LHCN-M2 (cell line): Measurements from ENCODE around the gene TMEM196. TPM values are rescaled to one million over a fixed set of nuclear protein-coding genes. Genes with fewer than 3 reads are reported as not detected.

Experiments
- DNase-seq: peaks from one replicate; pipeline ENCODE4 v3.0.0-alpha.2; 2012; ENCODE audit warnings: low read depth
- polyA plus RNA-seq: library from polyadenylated mRNA; unstranded; fragments of >200 nt; gene quantifications from one replicate; pipeline ENCODE4 v1.2.1, GENCODE V29; 2012; ENCODE audit warnings: missing spikeins
- total RNA-seq: library from RNA; depleted of rRNA; stranded (reverse); fragments of >200 nt; gene quantifications from 2 replicates; pipeline ENCODE4 v1.2.3, GENCODE V29; 2014; rRNA removed

TMEM196 gene
- total RNA-seq = not detected in 2 replicates
- not detected for polyA plus RNA-seq

- DNase-seq = peak; percentile 53
Observed at GRCh38 chr7:19772841-19773760, at the start of gene TMEM196. Gene TMEM196, minus strand, starts transcription at chr7:19773617. Its CDS starts 921 bp downstream, at chr7:19772696.

- no peak for DNase-seq
Observed at GRCh38 chr7:19816128-19816527, 42.7 kb upstream of the TMEM196 start.

- no peak for DNase-seq
Observed at GRCh38 chr7:19815546-19815945, 42.1 kb upstream of the TMEM196 start.

GRCh38 chr7:19814776-19815175 is 41.4 kb upstream of the TMEM196 start:
- DNase-seq = no peak

GRCh38 chr7:19811386-19811785 is 38.0 kb upstream of the TMEM196 start:
- no peak for DNase-seq

- DNase-seq = no peak
Observed at GRCh38 chr7:19798986-19799385, 25.6 kb upstream of the TMEM196 start.

- DNase-seq = no peak
Observed at GRCh38 chr7:19783541-19783940, 10.1 kb upstream of the TMEM196 start.

GRCh38 chr7:19776981-19777380 is 3.6 kb upstream of the TMEM196 start:
- DNase-seq = no peak

GRCh38 chr7:19775578-19775977 is 2.2 kb upstream of the TMEM196 start:
- DNase-seq = no peak

- no peak for DNase-seq
Observed at GRCh38 chr7:19772306-19772705, 1.1 kb downstream of the TMEM196 start.

- peak; percentile 35 for DNase-seq
Observed at GRCh38 chr7:19762631-19763030, 10.8 kb downstream of the TMEM196 start.

- peak; percentile 61 for DNase-seq
Observed at GRCh38 chr7:19754521-19755116, 18.8 kb downstream of the TMEM196 start.

GRCh38 chr7:19752020-19752419 is 21.4 kb downstream of the TMEM196 start:
- no peak for DNase-seq

GRCh38 chr7:19749658-19750057 is 23.8 kb downstream of the TMEM196 start:
- peak; percentile 39 for DNase-seq

- DNase-seq = peak; percentile 42
Observed at GRCh38 chr7:19747740-19748339, 25.6 kb downstream of the TMEM196 start.

- DNase-seq = no peak
Observed at GRCh38 chr7:19744075-19744474, 29.3 kb downstream of the TMEM196 start.

- no peak for DNase-seq
Observed at GRCh38 chr7:19728716-19729115, 44.7 kb downstream of the TMEM196 start.

GRCh38 chr7:19725770-19726169 is 47.6 kb downstream of the TMEM196 start:
- no peak for DNase-seq

GRCh38 chr7:19715499-19715898 is 57.9 kb downstream of the TMEM196 start:
- DNase-seq = no peak

GRCh38 chr7:19713676-19714075 is 59.7 kb downstream of the TMEM196 start:
- peak; percentile 61 for DNase-seq

- no peak for DNase-seq
Observed at GRCh38 chr7:19709249-19709578, 64.2 kb downstream of the TMEM196 start.

GRCh38 chr7:19708397-19709248 is 64.8 kb downstream of the TMEM196 start, which contains the start of gene POLR1F:
Gene POLR1F, minus strand, starts transcription at chr7:19709037. Its CDS starts 21 bp downstream, at chr7:19709016.
- peak; percentile 97 for DNase-seq
